Activated CD4-positive, alpha-beta T cell treated with anti-CD3 and anti-CD28 coated beads for 36 hours (primary cell): Measurements from ENCODE around the gene IRF7. TPM values are rescaled to one million over a fixed set of nuclear protein-coding genes. Genes with fewer than 3 reads are reported as not detected.

Experiments used
- ATAC-seq: fragments of 200-7000 bp; cut with Tn5 transposase; one replicate; pipeline ENCODE4 v1.10.0; 2021; ENCODE audit warnings: mild to moderate bottlenecking, moderate library complexity
- CTCF ChIA-PET: fragments of 350-600 bp; sonication (Branson Sonifier 250); formaldehyde crosslinking; loops from one replicate; lab custom pipeline; 2021; ENCODE audit warnings: antibody characterized with exemption; lab: Charles Lee
- POLR2A ChIA-PET: fragments of 350-600 bp; sonication (Branson Sonifier 250); formaldehyde crosslinking; loops from one replicate; lab custom pipeline; 2021; ENCODE audit warnings: antibody characterized with exemption, inconsistent platforms; lab: Charles Lee
- DNase-seq: peaks from one replicate; pipeline ENCODE4 v3.0.0-alpha.2; 2020
- H3K27ac Mint-ChIP-seq: one replicate; pipeline ENCODE4 v1.8.0; 2021; ENCODE audit warnings: mixed read lengths
- H3K27me3 Mint-ChIP-seq: one replicate; pipeline ENCODE4 v1.8.0; 2021; ENCODE audit warnings: mixed read lengths
- H3K36me3 Mint-ChIP-seq: one replicate; pipeline ENCODE4 v1.8.0; 2021; ENCODE audit warnings: low read depth, mixed read lengths
- H3K4me1 Mint-ChIP-seq: one replicate; pipeline ENCODE4 v1.8.0; 2021; ENCODE audit warnings: mixed read lengths
- H3K4me3 Mint-ChIP-seq: one replicate; pipeline ENCODE4 v1.8.0; 2021; ENCODE audit warnings: mild to moderate bottlenecking, moderate library complexity, mixed read lengths
- H3K9me3 Mint-ChIP-seq: one replicate; pipeline ENCODE4 v1.8.0; 2021; ENCODE audit warnings: low read depth, mixed read lengths
- intact Hi-C, 2 experiments: fragments of 100-400 bp; cut with DNase I in 1 of 2; cut with micrococcal nuclease in 1 of 2; formaldehyde crosslinking; loops; one replicate each; pipeline versions ENCODE4 v1.14.2 to v1.15.1; 2022 to 2024; cut with DNase I, micrococcal nuclease
- microRNA-seq: library from miRNA; unstranded; fragments of <30 nt; microRNA quantifications from one replicate; pipeline ENCODE4 v1.2.0, GENCODE V29; 2021; ENCODE audit warnings: borderline replicate concordance
- total RNA-seq, 2 experiments: library from RNA; stranded (reverse); gene quantifications; one replicate each; pipeline ENCODE4 v1.2.3, GENCODE V29; 2021

The IRF7 gene
- total RNA-seq, 2 experiments from 2014 or later, result 57.1 to 62.6 TPM

GRCh38 chr11:568306-569157 lies 47.2 kb downstream of the IRF7 start:
- DNase-seq (peak; percentile 97), ATAC-seq (peak; percentile 93)
- no peaks in the 10 kb centered on the region for H3K9me3 Mint-ChIP-seq
- peak overlapping the region; percentile 72 for H3K27ac Mint-ChIP-seq
- ChIA-PET CTCF (interaction anchor here (0.6 to 1.6 kb wide), 2 partner anchors 14 to 36 kb away, joined by 3 to 4 read pairs; no protein-coding TSS in a partner anchor), POLR2A (interaction anchor here (0.6 to 0.7 kb wide), 2 partner anchors 293 to 361 kb away, joined by 3 to 5 read pairs; partner anchors contain the start of genes BET1L and RIC8A)
- peaks cover 13% of the 10 kb centered on the region for H3K36me3 Mint-ChIP-seq
- no peaks in the 10 kb centered on the region for H3K4me1 Mint-ChIP-seq
- no peaks in the 10 kb centered on the region for H3K27me3 Mint-ChIP-seq
- intact Hi-C loops, result loop anchor here (1.0 to 2.0 kb wide), 11 partner anchors 8 to 332 kb away; partner anchors contain the start of genes LMNTD2 (in 2 of the 2), RASSF7 (in 2 of the 2), HRAS (in 1 of the 2) and IRF7 (in 1 of the 2)
- peak overlapping the region; percentile 88 for H3K4me3 Mint-ChIP-seq

- H3K27ac Mint-ChIP-seq, result peak overlapping the region; percentile 69
- H3K4me3 Mint-ChIP-seq, result peak overlapping the region; percentile 88
- H3K27me3 Mint-ChIP-seq, result no peaks in the 10 kb centered on the region
- DNase-seq (no peak), ATAC-seq (peak; percentile 0)
- CTCF ChIA-PET, result interaction anchor here (0.6 kb wide), 1 partner anchor 36 kb away, joined by 3 read pairs; no protein-coding TSS in a partner anchor
- no peaks in the 10 kb centered on the region for H3K4me1 Mint-ChIP-seq
- no peaks in the 10 kb centered on the region for H3K9me3 Mint-ChIP-seq
- peaks cover 13% of the 10 kb centered on the region for H3K36me3 Mint-ChIP-seq
- POLR2A ChIA-PET, result interaction anchor here (0.6 kb wide), 1 partner anchor 360 kb away, joined by 3 read pairs; the partner anchor contains the start of genes BET1L and RIC8A
- intact Hi-C loops, result loop anchor here (1.0 to 2.0 kb wide), 11 partner anchors 7 to 331 kb away; partner anchors contain the start of genes LMNTD2 (in 2 of the 2), RASSF7 (in 2 of the 2), HRAS (in 1 of the 2) and IRF7 (in 1 of the 2)
These were observed 48.0 kb downstream of the IRF7 start for GRCh38 chr11:567629-568292.

- ChIA-PET CTCF (interaction anchor here (0.6 to 2.0 kb wide), 3 partner anchors 13 to 194 kb away, joined by 3 to 5 read pairs (median 4); no protein-coding TSS in a partner anchor), POLR2A (no interaction called here)
These were observed 48.6 kb downstream of the IRF7 start for GRCh38 chr11:567011-567628.

GRCh38 chr11:565921-566509 lies 49.7 kb downstream of the IRF7 start:
- H3K27ac Mint-ChIP-seq, result no peak overlapping the region
- DNase-seq (peak; percentile 16), ATAC-seq (no peak)
- H3K9me3 Mint-ChIP-seq, result no peaks in the 10 kb centered on the region
- POLR2A ChIA-PET, result no interaction called here
- intact Hi-C loops, result no loop called here
- CTCF ChIA-PET, result interaction anchor here (0.6 to 2.0 kb wide), 4 partner anchors 12 to 195 kb away, joined by 3 to 5 read pairs (median 4); no protein-coding TSS in a partner anchor
- no peak overlapping the region for H3K4me3 Mint-ChIP-seq
- H3K27me3 Mint-ChIP-seq, result no peaks in the 10 kb centered on the region
- peaks cover 3% of the 10 kb centered on the region for H3K4me1 Mint-ChIP-seq
- H3K36me3 Mint-ChIP-seq, result peaks cover 13% of the 10 kb centered on the region

More at GRCh38 chr11:567011-567628, 48.6 kb downstream of the IRF7 start:
- Mint-ChIP-seq H3K36me3 (peaks cover 13% of the 10 kb centered on the region), H3K4me3 (peak overlapping the region; percentile 88), H3K27me3 (no peaks in the 10 kb centered on the region), H3K4me1 (no peaks in the 10 kb centered on the region), H3K9me3 (no peaks in the 10 kb centered on the region), H3K27ac (peak overlapping the region; percentile 19)
- intact Hi-C loops, result no loop called here
- DNase-seq (no peak), ATAC-seq (no peak)

- peaks cover 13% of the 10 kb centered on the region for H3K36me3 Mint-ChIP-seq
- intact Hi-C loops, result no loop called here
- POLR2A ChIA-PET, result interaction anchor here (0.9 kb wide), 1 partner anchor 15 kb away, joined by 3 read pairs; no protein-coding TSS in a partner anchor
- H3K27ac Mint-ChIP-seq, result no peak overlapping the region
- CTCF ChIA-PET, result no interaction called here
- ATAC-seq (no peak), DNase-seq (peak; percentile 16)
- H3K4me3 Mint-ChIP-seq, result no peak overlapping the region
- no peaks in the 10 kb centered on the region for H3K9me3 Mint-ChIP-seq
- peaks cover 8% of the 10 kb centered on the region for H3K4me1 Mint-ChIP-seq
- H3K27me3 Mint-ChIP-seq, result no peaks in the 10 kb centered on the region
These were observed 51.8 kb downstream of the IRF7 start for GRCh38 chr11:563812-564578.

GRCh38 chr11:563066-563811 lies 52.5 kb downstream of the IRF7 start:
- CTCF ChIA-PET, result interaction anchor here (0.9 kb wide), 1 partner anchor 27 kb away, joined by 3 read pairs; no protein-coding TSS in a partner anchor
- Mint-ChIP-seq H3K4me1 (peaks cover 8% of the 10 kb centered on the region), H3K4me3 (no peak overlapping the region), H3K9me3 (no peaks in the 10 kb centered on the region), H3K27ac (no peak overlapping the region), H3K27me3 (no peaks in the 10 kb centered on the region), H3K36me3 (peaks cover 13% of the 10 kb centered on the region)
- ATAC-seq (no peak), DNase-seq (peak; percentile 15)
- intact Hi-C loops, result no loop called here
- POLR2A ChIA-PET, result no interaction called here

Small RNA genes within 50 kb of the gene (microRNA-seq; reads per million reads assigned to microRNA genes)
- 1,429 reads per million, percentile 85 among the genes with 10 or more reads in this experiment for gene MIR210

Other genes starting within 250 kb of the IRF7 start
- 1 to 10 TPM; 3.8 to 6.6 TPM for gene B4GALNT4, start 246.5 kb downstream of the IRF7 start, total RNA-seq
- gene PKP3, start 221.7 kb downstream of the IRF7 start, total RNA-seq, result under 1 TPM; 0.07 to 0.18 TPM
- gene SIGIRR, start 201.0 kb downstream of the IRF7 start, total RNA-seq, result 10 to 100 TPM; 33.0 to 34.9 TPM
- gene ANO9, start 173.9 kb downstream of the IRF7 start, total RNA-seq, result 10 to 100 TPM; 31.7 to 38.8 TPM
- 10 to 100 TPM; 14.8 to 18.8 TPM for gene PTDSS2, start 165.7 kb downstream of the IRF7 start, total RNA-seq
- 100 to 1,000 TPM; 111 to 116 TPM for gene RNH1, start 108.7 kb downstream of the IRF7 start, total RNA-seq
- 10 to 100 TPM; 26.8 to 41.9 TPM for gene HRAS, start 80.4 kb downstream of the IRF7 start, total RNA-seq
- under 1 TPM; 0.96 to 0.98 TPM for gene LRRC56, start 78.4 kb downstream of the IRF7 start, total RNA-seq
- gene LMNTD2, start 55.2 kb downstream of the IRF7 start, total RNA-seq, result 1 to 10 TPM; 2.7 to 4.9 TPM
- gene RASSF7, start 55.0 kb downstream of the IRF7 start, total RNA-seq, result 10 to 100 TPM; 16.8 TPM
- gene PHRF1, start 39.5 kb downstream of the IRF7 start, total RNA-seq, result 10 to 100 TPM; 40.0 to 44.5 TPM
- gene CDHR5, start 9.0 kb upstream of the IRF7 start, total RNA-seq, result not detected
- gene SCT, start 11.2 kb upstream of the IRF7 start, total RNA-seq, result not detected
- under 1 TPM; 0.30 to 0.47 TPM for gene DRD4, start 21.3 kb upstream of the IRF7 start, total RNA-seq
- 10 to 100 TPM; 47.4 to 56.6 TPM for gene DEAF1, start 79.3 kb upstream of the IRF7 start, total RNA-seq
- 10 to 100 TPM; 11.4 to 11.9 TPM for gene TMEM80, start 79.9 kb upstream of the IRF7 start, total RNA-seq
- gene EPS8L2, start 90.3 kb upstream of the IRF7 start, total RNA-seq, result 10 to 100 TPM in 1 of 2 experiments, 1 to 10 TPM in 1; 8.0 to 10.5 TPM
- 100 to 1,000 TPM; 239 to 246 TPM for gene TALDO1, start 131.5 kb upstream of the IRF7 start, total RNA-seq
- gene GATD1, start 161.5 kb upstream of the IRF7 start, total RNA-seq, result 10 to 100 TPM; 45.7 to 59.8 TPM
- gene CEND1, start 174.1 kb upstream of the IRF7 start, total RNA-seq, result 1 to 10 TPM in 1 of 2 experiments, under 1 TPM in 1; 0.50 to 1.1 TPM
- 10 to 100 TPM; 33.9 to 36.6 TPM for gene SLC25A22, start 182.3 kb upstream of the IRF7 start, total RNA-seq
- gene PIDD1, start 189.3 kb upstream of the IRF7 start, total RNA-seq, result 10 to 100 TPM; 21.1 to 29.1 TPM
- gene RPLP2, start 194.0 kb upstream of the IRF7 start, total RNA-seq, result 1,000 to 10,000 TPM; 2,132 to 3,230 TPM
- gene PNPLA2, start 203.0 kb upstream of the IRF7 start, total RNA-seq, result 10 to 100 TPM; 24.7 to 26.2 TPM
- under 1 TPM; 0.33 to 0.50 TPM for gene CRACR2B, start 212.0 kb upstream of the IRF7 start, total RNA-seq
- 10 to 100 TPM; 36.8 to 38.6 TPM for gene CD151, start 217.0 kb upstream of the IRF7 start, total RNA-seq
- 10 to 100 TPM; 74.6 to 79.4 TPM for gene POLR2L, start 226.6 kb upstream of the IRF7 start, total RNA-seq
- gene TSPAN4, start 226.9 kb upstream of the IRF7 start, total RNA-seq, result 1 to 10 TPM; 5.2 to 6.0 TPM